Esophagus muscularis mucosa (tissue), 3 donors: ENCODE measurements around the gene RIC1.
"Not testable (repeated sequence)": the region's sequence is repeated elsewhere in the genome, so short reads cannot be mapped to it uniquely, and the experiment has no call there.

ENCODE experiments used
- CTCF ChIP-seq, 3 experiments: fragments of 200-600 bp in 2 of 3; fragments of 450-650 bp in 1 of 3; sonication (generic) in 2 of 3; IDR thresholded peaks; one replicate each; pipeline ENCODE4 v1.5.1; 2017 to 2019; ENCODE audit warnings: antibody characterized with exemption in 3 of 3, mild to moderate bottlenecking in 2 of 3, moderate library complexity in 1 of 3
- POLR2A ChIP-seq: fragments of 450-650 bp; IDR thresholded peaks from one replicate; pipeline ENCODE4 v1.6.1; 2017; ENCODE audit warnings: antibody characterized with exemption, moderate library complexity, mild to moderate bottlenecking, low read depth

DNA sequence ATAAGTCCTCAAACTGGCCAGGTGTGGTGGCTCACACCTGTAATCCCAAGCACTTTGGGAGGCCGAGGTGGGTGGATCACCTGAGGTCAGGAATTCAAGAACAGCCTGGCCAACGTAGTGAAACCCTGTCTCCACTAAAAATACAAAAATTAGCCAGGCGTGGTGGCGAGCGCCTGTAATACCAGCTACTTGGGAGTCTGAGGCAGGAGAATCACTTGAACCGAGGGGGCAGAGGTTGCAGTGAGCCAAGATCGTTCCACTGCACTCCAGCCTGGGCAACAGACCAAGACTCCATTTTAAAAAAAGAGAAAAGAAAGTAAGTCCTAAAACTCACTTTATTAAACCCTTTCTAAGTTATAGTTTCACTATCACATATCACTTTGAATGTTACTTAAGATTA is 171.5 kb downstream of the RIC1 start:
- not testable (repeated sequence) for TF ChIP-seq POLR2A; CTCF (IDR thresholded peaks at IDR 0.05)
